GM19023 (cell line): ENCODE measurements around the gene CRX.
"Not testable (repeated sequence)": the region's sequence is repeated elsewhere in the genome, so short reads cannot be mapped to it uniquely, and the experiment has no call there.

ENCODE experiments used
- ATAC-seq: cut with Tn5 transposase; IDR thresholded peaks from one replicate; pipeline ENCODE4 v1.9.1; 2021; ENCODE audit warnings: mild to moderate bottlenecking, moderate library complexity; ENCODE audit not compliant: unreplicated experiment

CRX gene

DNA sequence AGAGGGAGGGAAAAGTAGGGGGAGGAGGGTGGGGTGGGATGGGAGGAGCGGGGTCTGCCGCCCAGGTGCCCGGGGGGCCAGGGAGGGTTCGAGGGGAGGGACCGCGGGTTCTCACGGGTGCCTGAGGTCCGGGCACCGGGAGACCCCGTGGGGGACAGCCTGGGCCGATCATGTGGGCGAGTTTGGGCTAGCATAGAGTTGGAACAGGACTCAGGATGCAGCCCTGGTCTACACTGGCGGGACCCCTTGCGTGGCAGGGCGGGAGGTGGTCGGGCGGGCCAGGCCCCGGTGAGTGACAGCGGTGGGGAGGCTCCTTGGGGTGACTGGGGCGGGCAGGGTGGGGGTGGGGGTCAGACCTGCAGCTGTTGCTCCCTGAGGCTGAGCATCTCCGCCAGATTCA is 18.6 kb upstream of the CRX start:
- ATAC-seq, result not testable (repeated sequence)

DNA sequence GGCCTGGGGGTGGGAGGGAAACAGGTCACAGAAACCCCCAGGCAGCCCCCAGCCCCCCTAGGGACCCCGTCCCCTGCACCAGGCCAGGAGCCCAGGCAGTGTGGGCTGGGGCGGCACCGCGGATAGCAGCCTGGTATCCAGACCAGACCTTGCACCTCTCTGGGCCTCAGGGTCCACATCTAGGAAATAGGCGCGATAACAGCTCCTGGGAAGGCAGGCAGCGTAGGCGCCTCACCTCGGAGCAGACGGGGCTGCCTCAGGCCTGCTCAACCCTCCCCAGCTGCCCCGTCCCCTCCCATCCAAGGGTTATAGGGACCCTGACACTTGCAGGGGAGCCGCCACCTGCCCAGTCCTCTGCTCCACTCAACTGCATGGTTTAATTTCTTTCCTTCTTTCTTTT is 18.1 kb upstream of the CRX start:
- not testable (repeated sequence) for ATAC-seq

GRCh38 chr19:47804451-47804850 is 17.3 kb upstream of the CRX start, which contains the start of gene TPRX1:
Gene TPRX1 (minus strand): TSS chr19:47804551. CDS start chr19:47804539, 12 bp downstream.
- ATAC-seq, result not testable (repeated sequence)

DNA sequence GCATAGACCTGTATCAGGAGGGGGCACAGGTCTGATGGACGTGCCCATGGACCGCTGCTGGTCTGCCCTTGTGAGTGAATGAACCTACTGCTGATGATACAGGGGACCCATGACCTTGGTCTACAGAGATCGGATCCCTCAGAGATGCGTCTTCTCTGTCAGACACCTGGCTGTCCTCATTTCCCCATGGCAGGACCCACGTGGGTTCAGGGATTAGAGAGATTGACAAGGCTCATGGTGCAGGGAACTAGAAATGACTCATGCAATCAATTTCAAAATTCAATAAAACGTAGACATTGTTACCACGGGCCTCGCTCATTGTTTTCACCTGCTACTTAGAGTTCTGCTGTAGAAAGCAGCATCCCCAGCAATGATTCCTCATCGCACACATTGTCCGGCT is 16.4 kb upstream of the CRX start:
- ATAC-seq, result no peak

GRCh38 chr19:47806435-47806834 is 15.3 kb upstream of the CRX start:
- no peak for ATAC-seq

DNA sequence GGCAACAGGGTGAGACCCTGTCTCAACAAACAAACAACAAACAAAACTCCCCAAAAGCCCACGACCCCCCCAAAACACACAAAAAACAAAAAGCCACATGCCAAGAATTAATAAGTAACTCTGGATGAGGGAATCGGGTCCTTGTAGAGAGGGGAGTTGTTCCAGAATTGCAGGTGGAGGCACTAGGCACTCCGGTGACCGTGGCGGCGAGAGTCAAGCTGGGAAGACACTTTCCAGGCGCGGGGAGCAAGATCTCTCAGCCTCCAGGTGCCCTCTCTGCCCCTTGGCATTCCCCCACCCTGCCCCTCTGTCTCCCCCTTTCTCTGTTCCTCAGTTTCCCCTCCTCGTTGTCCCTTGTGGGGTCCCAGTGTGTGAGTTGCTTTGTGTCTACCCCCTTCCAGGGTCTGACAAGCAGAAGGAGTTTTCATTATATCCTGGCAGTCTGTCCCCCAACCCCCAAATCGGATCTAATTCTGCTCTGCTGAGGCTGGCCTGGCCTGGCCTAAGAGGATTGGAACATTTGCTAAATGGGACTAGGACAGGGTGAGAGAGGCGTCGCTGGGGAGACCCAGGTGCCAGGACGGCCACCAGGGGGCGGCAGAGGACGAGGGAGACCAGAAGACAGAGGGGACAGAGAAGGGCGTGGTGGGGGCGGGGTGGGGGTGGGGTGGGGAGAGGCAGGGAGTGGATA is 8.3 kb upstream of the CRX start:
- no peak for ATAC-seq

DNA sequence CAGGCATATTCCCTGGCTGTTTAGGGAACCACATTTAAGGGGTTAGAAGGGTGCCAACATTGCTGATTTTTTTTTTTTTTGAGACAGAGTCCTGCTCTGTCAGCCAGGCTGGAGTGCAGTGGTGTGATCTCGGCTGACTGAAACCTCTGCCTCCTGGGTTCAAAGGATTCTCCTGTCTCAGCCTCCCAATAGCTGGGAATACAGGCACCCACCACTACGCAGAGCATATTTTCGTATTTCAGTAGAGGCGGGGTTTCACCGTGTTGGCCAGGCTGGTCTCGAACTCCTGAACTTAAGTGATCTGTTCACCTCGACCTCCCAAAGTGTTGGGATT is 7.8 kb upstream of the CRX start:
- ATAC-seq, result no peak

DNA sequence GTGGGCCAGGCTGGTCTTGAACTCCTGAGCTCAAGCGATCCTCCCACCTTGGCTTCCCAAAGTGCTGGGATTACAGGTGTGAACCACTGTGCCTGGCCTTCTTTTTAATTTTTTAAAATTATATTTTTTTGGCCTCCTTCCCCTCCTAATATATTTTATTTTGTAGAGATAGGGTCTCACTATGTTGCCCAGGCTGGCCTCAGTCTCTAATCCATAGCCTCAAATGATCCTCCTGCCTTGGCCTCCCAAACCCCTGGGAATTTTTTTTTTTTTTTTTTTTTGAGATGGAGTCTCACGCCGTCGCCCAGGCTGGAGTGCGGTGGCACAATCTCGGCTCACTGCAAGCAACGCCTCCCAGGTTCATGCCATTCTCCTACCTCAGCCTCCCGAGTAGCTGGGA is 5.5 kb upstream of the CRX start:
- not testable (repeated sequence) for ATAC-seq

DNA sequence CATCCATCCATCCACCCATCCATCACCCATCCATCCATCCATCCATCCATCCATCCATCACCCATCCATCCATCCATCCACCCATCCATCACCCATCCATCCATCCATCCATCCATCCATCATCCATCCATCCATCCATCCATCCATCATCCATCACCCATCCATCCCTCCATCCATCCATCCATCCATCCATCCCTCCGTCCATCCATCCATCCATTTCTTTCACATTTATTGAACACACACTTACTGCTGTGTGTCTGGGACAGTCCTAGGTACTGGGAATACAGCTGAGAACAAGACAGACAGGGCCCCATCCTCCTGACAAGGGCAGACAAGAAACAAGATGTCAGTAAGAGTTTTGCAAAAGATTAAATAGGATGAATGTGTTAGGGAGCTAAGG is 3.5 kb upstream of the CRX start:
- not testable (repeated sequence) for ATAC-seq

GRCh38 chr19:47819858-47820257 is 1.9 kb upstream of the CRX start:
- ATAC-seq, result no peak

DNA sequence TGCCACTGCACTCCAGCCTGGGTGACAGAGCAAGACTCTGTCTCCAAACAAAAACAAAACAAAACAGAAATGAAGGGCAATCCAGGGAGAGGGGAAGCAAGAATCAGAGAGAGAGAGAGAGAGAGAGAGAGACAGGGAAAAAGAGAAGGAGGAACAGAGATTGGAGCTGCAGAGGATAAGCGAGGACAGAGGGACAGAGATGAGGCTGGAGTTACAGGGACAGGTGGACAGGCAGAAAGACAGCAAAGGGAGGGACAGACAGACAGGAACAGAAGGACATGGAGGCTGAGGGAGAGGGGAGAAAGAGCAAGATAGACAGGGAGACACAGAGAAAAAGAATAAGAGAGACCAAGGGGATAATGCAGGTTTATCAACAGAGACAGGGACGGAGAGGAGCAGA is 1.3 kb upstream of the CRX start:
- no peak for ATAC-seq

- ATAC-seq, result no peak
Observed at GRCh38 chr19:47824396-47824795, 2.7 kb downstream of the CRX start.

- ATAC-seq, result no peak
Observed at GRCh38 chr19:47826800-47827199, 5.1 kb downstream of the CRX start.

DNA sequence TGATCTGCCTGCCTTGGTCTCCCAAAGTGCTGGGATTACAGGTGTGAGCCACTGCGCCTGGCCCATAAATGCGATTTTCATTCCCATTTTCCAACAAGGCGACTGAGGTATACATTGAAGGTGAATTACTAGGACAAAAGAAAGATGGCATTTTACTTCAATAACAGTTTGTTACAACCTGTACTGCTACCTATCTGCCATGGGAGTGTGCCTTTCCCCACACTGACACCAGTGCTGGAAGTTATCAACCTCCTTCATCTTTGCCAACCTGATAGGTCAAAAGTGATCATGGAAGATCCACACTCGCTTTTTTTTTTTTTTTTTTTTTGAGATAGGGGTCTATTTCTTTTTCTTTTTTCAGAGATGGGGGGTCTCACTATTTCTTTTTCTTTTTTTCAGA is 11.0 kb downstream of the CRX start:
- no peak for ATAC-seq

DNA sequence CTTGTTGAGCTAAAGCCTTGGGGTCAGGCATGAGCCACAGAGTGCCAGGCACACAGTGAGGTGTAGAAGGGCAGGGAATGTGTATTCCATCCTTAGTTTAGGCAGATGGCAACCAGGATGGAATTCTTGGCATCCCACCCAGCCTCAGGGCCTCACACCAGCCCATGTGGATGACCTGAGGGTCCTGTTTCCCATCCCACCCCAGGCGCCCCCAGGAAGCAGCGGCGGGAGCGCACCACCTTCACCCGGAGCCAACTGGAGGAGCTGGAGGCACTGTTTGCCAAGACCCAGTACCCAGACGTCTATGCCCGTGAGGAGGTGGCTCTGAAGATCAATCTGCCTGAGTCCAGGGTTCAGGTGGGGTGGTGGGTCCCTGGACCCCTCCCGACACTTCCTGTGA is 14.3 kb downstream of the CRX start:
- ATAC-seq, result no peak

DNA sequence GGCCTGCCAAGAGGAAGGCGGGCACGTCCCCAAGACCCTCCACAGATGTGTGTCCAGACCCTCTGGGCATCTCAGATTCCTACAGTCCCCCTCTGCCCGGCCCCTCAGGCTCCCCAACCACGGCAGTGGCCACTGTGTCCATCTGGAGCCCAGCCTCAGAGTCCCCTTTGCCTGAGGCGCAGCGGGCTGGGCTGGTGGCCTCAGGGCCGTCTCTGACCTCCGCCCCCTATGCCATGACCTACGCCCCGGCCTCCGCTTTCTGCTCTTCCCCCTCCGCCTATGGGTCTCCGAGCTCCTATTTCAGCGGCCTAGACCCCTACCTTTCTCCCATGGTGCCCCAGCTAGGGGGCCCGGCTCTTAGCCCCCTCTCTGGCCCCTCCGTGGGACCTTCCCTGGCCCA is 17.7 kb downstream of the CRX start:
- no peak for ATAC-seq

DNA sequence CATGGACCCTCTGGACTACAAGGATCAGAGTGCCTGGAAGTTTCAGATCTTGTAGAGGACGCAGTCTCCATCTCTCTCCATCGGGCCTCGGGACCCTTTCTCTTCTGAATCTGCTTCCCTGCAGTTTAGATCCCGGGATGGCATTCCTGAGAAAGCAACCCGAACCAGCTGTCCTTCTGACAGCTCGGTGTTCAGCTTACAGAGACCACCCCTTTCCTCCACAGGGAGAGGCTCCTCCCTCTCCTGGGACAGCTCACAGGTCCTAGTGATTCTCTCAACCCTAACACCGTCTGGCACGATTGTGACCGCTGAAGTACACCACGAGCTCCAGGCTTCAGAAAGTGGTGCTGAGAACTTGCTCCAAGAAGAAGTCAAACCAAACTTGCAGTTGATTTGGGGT is 18.2 kb downstream of the CRX start:
- no peak for ATAC-seq

DNA sequence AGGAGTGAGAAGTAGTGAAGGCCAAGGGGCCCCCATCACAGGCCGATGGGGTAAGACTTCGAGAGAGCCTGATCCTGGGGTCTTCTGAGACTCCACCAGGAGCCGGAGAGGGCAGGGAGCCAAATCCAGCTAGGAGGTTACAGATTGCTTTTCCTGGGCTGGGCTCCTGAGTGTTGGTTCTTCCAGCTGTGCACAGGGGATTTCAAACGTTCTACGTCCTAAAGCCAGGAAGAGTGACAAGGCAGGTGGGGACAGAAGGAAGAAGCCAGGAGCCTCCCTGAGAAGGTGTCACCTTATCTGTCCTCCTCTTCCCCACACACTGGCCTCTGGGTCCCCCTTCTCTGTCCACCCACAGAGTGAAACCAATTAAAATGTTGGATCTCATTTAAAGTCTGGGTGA is 21.2 kb downstream of the CRX start:
- ATAC-seq, result no peak

GRCh38 chr19:47848425-47848822 is 26.7 kb downstream of the CRX start:
- ATAC-seq, result no peak

DNA sequence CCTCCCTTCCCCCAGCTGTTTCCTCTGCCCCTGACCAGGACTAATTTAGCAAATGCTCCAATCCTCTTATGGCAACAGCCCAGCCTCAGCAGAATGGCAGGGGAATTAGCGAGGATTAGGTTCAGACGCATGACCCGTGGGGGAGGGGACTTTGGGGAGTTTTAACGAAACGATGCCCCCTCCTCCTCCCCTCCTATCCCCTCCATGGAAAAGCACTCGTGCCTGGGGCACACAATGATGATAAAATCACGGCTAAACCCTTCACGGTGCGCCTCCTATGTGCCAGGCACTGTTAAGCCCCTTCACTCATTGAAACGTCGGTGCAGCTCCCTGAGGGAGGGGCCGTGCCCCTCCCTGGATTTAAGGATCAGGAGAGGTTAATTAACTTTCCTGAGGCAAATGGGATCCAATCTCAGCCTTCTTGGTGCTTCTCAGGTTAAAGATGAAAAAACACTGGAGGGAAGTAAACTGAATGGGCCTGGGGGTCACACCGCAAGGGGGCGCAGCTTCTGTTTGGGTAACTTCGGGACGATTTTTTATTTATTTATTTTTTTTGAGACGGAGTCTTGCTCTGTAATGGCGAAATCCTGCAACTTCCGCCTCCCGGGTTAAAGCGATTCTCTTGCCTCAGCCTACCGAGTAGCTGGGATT is 27.2 kb downstream of the CRX start:
- ATAC-seq, result no peak

GRCh38 chr19:47853003-47853402 is 31.3 kb downstream of the CRX start:
- no peak for ATAC-seq

DNA sequence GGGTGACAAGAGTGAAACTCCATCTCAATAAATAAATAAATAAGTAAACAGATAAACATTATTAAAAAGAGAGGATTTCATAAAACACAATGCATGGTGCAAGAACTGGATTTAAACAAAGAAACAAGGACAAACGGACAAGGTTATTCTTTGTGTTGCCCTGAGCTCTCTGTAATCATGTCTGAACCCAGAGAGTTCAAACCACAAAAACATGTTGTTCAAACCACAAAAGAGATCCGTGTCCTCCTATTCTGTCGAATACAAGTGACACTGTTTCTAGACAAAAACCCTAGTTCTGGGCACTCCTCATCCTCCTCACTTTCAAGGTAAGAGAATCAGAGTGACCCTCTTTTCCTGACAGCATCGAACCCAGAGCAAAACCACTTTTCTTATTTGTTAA is 32.7 kb downstream of the CRX start:
- no peak for ATAC-seq

DNA sequence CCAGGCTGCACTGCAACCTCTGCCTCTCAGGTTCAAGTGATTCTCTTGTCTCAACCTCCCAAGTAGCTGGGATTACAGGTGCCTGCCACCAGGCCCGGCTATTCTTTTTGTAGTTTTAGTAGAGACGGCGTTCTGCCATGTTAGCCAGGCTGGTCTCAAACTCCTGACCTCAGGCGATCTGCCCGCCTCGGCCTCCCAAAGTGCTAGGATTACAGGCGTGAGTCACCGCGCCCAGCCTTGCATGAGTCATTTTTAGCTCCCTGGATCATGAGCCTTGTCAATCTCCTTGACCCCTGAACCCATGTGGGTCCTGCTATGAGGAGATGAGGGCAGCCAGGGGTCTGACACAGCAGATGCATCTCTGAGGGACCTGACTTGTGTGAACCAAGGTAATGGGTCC is 36.5 kb downstream of the CRX start:
- ATAC-seq, result not testable (repeated sequence)
